Heart left ventricle (tissue), 13 donors: Measurements from ENCODE around the gene LANCL2.

Experiments
- POLR2A ChIP-seq, 2 donors: fragments of 450-650 bp; IDR thresholded peaks; one replicate each; pipeline ENCODE4 v1.6.1; 2017; ENCODE audit warnings: antibody characterized with exemption in 2 of 2, mild to moderate bottlenecking in 2 of 2, moderate library complexity in 2 of 2
- TF ChIP-seq, protein P1 (sequence below), 12 donors: fragments of 200-600 bp; sonication (generic) in 4 of 12; IDR thresholded peaks; one replicate each; pipeline versions ENCODE4 v1.5.0 to v1.8.0; 2018 to 2022; ENCODE audit warnings: antibody characterized with exemption in 12 of 12, mild to moderate bottlenecking in 5 of 12
- donor health status: ischemic (EF 13 %, LVEDD 7.1; RV severe dilation, severe dysfunction).
- donor health status: DM: no; HTN: yes; CAD: no.
- donor health status: DM: no; HTN: no; CAD: no.
- donor health status: ischemic (EF 25% LVEDD 6.9; RV normal size, moderate dysfunction).
- donor health status: ischemic (EF 25% LVEDD 5.7; RV mildly dilated, moderate dysfunction).
- donor health status: ischemic (EF 35%, LVEDD 5.7; RV mildly dilated, moderate dysfunction).
- donor health status: nonischemic (EF 11% LVEDD 7.7; RV severe dilation, severe dysfunction).
- donor health status: DM: yes; HTN: yes; CAD: no.
- donor health status: PGD.
- donor health status: ischemic (EF 29% LVEDD 5.4; RV normal size, mild dysfunction).
- donor health status: nonischemic (EF 23%, LVEDD 6.1; RV moderate dilation, normal function).

- TF ChIP-seq, protein P1, sequence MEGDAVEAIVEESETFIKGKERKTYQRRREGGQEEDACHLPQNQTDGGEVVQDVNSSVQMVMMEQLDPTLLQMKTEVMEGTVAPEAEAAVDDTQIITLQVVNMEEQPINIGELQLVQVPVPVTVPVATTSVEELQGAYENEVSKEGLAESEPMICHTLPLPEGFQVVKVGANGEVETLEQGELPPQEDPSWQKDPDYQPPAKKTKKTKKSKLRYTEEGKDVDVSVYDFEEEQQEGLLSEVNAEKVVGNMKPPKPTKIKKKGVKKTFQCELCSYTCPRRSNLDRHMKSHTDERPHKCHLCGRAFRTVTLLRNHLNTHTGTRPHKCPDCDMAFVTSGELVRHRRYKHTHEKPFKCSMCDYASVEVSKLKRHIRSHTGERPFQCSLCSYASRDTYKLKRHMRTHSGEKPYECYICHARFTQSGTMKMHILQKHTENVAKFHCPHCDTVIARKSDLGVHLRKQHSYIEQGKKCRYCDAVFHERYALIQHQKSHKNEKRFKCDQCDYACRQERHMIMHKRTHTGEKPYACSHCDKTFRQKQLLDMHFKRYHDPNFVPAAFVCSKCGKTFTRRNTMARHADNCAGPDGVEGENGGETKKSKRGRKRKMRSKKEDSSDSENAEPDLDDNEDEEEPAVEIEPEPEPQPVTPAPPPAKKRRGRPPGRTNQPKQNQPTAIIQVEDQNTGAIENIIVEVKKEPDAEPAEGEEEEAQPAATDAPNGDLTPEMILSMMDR (IDR thresholded peaks at IDR 0.05) = peak in 10 of 12 donors; percentile 5 to 52 (median 26)
- peak in 1 of 2 donors; percentile 65 for TF ChIP-seq POLR2A (IDR thresholded peaks at IDR 0.05)
Measured at GRCh38 chr7:55365675-55366460, 731 bp downstream of the LANCL2 start.
